Smooth muscle cell (in vitro differentiated cells): Measurements from ENCODE around the gene AFF2. TPM values are rescaled to one million over a fixed set of nuclear protein-coding genes. Genes with fewer than 3 reads are reported as not detected.

ENCODE experiments used
- DNase-seq: peaks from one replicate; lab custom pipeline; 2025; ENCODE audit not compliant: unreplicated experiment; lab: John Stamatoyannopoulos, UW
- H2AFZ ChIP-seq: fragments of 200-600 bp; sonication (generic); 2 replicates; pipeline ENCODE4 v1.6.0; 2016; ENCODE audit warnings: antibody characterized with exemption, low read depth, mild to moderate bottlenecking
- H3F3A ChIP-seq: fragments of 200-600 bp; sonication (generic); 2 replicates; pipeline ENCODE4 v1.6.0; 2017; ENCODE audit warnings: antibody characterized with exemption, low read depth
- H3K27ac ChIP-seq: fragments of 200-600 bp; sonication (generic); 2 replicates; pipeline ENCODE4 v1.5.1; 2016; ENCODE audit warnings: low read depth, mild to moderate bottlenecking
- H3K27me3 ChIP-seq: fragments of 200-600 bp; sonication (generic); 2 replicates; pipeline ENCODE4 v1.6.1; 2016; ENCODE audit warnings: low read depth, mild to moderate bottlenecking
- H3K36me3 ChIP-seq: fragments of 200-600 bp; sonication (generic); 2 replicates; pipeline ENCODE4 v1.5.1; 2016; ENCODE audit warnings: low read depth
- H3K4me1 ChIP-seq: fragments of 200-600 bp; sonication (generic); 2 replicates; pipeline ENCODE4 v1.5.1; 2016; ENCODE audit warnings: low read depth
- H3K4me2 ChIP-seq: fragments of 200-600 bp; sonication (generic); 2 replicates; pipeline ENCODE4 v1.6.0; 2016; ENCODE audit warnings: mild to moderate bottlenecking
- H3K4me3 ChIP-seq: fragments of 200-600 bp; sonication (generic); 2 replicates; pipeline ENCODE4 v1.5.1; 2016; ENCODE audit warnings: mild to moderate bottlenecking
- H3K79me2 ChIP-seq: fragments of 200-600 bp; sonication (generic); 2 replicates; pipeline ENCODE4 v1.6.0; 2016; ENCODE audit warnings: low read depth, mild to moderate bottlenecking
- H3K9ac ChIP-seq: fragments of 200-600 bp; sonication (generic); 2 replicates; pipeline ENCODE4 v1.6.0; 2016; ENCODE audit warnings: low read depth
- H3K9me3 ChIP-seq: fragments of 200-600 bp; sonication (generic); replicated peaks from 2 replicates; pipeline ENCODE4 v1.5.1; 2016; ENCODE audit warnings: low read depth
- H4K20me1 ChIP-seq: fragments of 200-600 bp; sonication (generic); 2 replicates; pipeline ENCODE4 v1.6.0; 2016; ENCODE audit warnings: low read depth
- WGBS: methylation state at CpG from one replicate; pipeline ENCODE4 v1.1.7; 2016; ENCODE audit warnings: low lambda C conversion rate; 5-methylcytosine and 5-hydroxymethylcytosine counted together
- polyA plus RNA-seq: library from polyadenylated mRNA; unstranded; fragments of >200 nt; fragmentation: Nextera tagmentation; extraction: Ambion mirVana; gene quantifications from 2 replicates; pipeline ENCODE4 v1.2.1, GENCODE V29; 2016
- total RNA-seq: library from RNA; depleted of rRNA; stranded (reverse); fragments of >200 nt; gene quantifications from 2 replicates; pipeline ENCODE4 v1.2.3, GENCODE V29; 2014
- TF ChIP-seq, protein P1 (sequence below): fragments of 200-600 bp; sonication (generic); IDR thresholded peaks from 2 replicates; pipeline ENCODE4 v1.5.1; 2017; ENCODE audit warnings: borderline replicate concordance, mild to moderate bottlenecking, antibody characterized with exemption; ENCODE audit not compliant: insufficient read depth, poor library complexity, severe bottlenecking

The AFF2 gene
- total and polyA plus RNA-seq, 2 experiments from 2014 or later = 0.57 to 3.6 TPM

DNA sequence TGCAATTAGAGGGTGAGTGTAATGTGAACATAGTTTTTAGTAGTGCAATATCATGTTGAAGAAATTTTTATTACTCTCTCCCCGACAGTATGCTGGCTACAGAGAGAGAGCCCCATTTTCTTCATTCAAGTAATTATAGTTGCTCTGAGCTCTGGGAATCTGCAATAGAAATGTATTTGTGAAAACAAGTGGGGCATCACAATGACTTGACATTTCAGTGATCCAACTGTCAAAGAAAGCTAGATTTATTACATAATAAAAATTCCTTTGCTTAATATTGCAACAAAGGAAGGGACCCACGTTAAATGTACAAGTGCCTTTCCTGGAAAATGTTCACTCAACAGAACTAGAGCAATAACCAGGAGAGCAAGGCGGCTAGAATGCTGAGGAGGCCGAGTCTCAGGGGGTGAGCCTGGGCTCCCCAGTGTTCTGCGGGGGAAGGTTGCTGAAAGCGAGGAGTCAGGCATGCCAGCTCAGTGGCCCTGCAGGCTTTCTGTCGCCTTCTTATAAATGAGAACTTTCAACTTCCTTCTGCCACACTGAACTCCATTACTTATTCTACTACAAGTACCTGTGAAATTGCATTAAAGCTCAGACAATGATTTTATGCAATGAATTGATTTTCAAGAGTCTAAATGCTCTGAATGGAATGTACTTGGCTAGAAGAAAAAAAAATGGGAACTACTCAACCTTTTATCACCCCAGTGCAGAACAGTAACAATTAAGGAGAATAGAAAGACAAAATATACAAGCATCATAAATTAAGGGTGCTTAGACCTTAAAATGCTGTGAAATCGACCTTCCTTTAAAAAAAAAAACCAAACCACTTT lies 476.4 kb downstream of the AFF2 start:
- Histone ChIP-seq H3K36me3 (no peaks in the 10 kb centered on the region), H3K9ac (no peak overlapping the region), H3K4me2 (no peak overlapping the region), H3K4me3 (no peak overlapping the region), H3K27ac (no peak overlapping the region), H3K4me1 (no peaks in the 10 kb centered on the region), H4K20me1 (no peaks in the 10 kb centered on the region), H3K79me2 (no peaks in the 10 kb centered on the region), H2AFZ (no peak overlapping the region), H3K27me3 (no peaks in the 10 kb centered on the region), H3K9me3 (no peaks in the 10 kb centered on the region), H3F3A (no peaks in the 10 kb centered on the region)
- DNase-seq = no peak
- 72% methylated on average over 8 of the region's 8 CpGs for WGBS
- TF ChIP-seq, protein P1, sequence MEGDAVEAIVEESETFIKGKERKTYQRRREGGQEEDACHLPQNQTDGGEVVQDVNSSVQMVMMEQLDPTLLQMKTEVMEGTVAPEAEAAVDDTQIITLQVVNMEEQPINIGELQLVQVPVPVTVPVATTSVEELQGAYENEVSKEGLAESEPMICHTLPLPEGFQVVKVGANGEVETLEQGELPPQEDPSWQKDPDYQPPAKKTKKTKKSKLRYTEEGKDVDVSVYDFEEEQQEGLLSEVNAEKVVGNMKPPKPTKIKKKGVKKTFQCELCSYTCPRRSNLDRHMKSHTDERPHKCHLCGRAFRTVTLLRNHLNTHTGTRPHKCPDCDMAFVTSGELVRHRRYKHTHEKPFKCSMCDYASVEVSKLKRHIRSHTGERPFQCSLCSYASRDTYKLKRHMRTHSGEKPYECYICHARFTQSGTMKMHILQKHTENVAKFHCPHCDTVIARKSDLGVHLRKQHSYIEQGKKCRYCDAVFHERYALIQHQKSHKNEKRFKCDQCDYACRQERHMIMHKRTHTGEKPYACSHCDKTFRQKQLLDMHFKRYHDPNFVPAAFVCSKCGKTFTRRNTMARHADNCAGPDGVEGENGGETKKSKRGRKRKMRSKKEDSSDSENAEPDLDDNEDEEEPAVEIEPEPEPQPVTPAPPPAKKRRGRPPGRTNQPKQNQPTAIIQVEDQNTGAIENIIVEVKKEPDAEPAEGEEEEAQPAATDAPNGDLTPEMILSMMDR = no peak

DNA sequence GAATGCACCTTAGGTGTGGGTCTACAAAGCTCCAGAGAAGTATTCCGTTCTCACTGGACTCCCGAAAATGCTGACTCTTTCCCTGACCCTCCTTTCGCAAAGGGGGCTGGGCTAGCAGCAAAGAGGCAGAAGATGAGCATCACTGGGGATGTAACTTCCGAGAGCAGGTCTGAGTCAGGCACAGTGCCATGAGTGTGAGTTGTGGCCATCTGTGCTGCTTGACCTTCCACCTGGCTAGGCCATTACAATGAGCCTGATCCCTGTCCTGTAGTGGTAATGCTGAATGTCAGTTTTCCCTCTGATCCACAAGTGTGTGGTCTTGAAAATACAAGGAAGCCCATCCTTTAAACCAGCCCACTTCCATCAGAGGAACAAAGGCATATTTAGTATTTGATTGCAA lies 479.4 kb downstream of the AFF2 start:
- Histone ChIP-seq H3K79me2 (no peaks in the 10 kb centered on the region), H3K27me3 (no peaks in the 10 kb centered on the region), H3K4me1 (no peaks in the 10 kb centered on the region), H3K9ac (no peak overlapping the region), H3K4me3 (no peak overlapping the region), H3F3A (no peaks in the 10 kb centered on the region), H3K9me3 (no peaks in the 10 kb centered on the region), H3K4me2 (no peak overlapping the region), H4K20me1 (no peaks in the 10 kb centered on the region), H2AFZ (no peak overlapping the region), H3K36me3 (no peaks in the 10 kb centered on the region), H3K27ac (no peak overlapping the region)
- no peak for DNase-seq
- TF ChIP-seq, protein P1 = no peak
- WGBS = 83% methylated on average over 4 of the region's 4 CpGs

DNA sequence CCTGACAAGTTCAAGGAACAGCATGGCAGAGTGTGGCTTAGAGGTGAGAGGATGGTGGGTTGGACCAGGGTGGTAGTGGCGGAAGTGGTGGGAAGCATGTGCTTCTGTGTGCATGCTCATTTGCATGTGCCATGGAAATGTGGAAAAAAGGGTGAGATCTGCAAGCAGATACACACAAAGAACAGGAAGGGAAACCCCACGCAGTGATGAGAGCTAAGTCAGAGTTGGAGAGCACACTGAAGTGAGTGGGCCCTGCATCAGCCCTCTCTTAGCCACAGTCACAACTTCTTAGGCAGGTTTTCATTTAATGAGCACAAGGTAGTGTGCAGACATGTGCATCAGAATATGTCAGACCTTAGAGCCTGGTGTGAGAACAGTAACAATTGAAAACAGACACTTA lies 483.8 kb downstream of the AFF2 start:
- Histone ChIP-seq H3K9ac (no peak overlapping the region), H3F3A (no peaks in the 10 kb centered on the region), H3K4me3 (no peak overlapping the region), H3K79me2 (no peaks in the 10 kb centered on the region), H3K27ac (no peak overlapping the region), H3K4me2 (no peak overlapping the region), H3K36me3 (no peaks in the 10 kb centered on the region), H3K27me3 (no peaks in the 10 kb centered on the region), H4K20me1 (no peaks in the 10 kb centered on the region), H2AFZ (no peak overlapping the region), H3K4me1 (no peaks in the 10 kb centered on the region), H3K9me3 (no peaks in the 10 kb centered on the region)
- TF ChIP-seq, protein P1 = no peak
- WGBS = 73% methylated on average over 2 of the region's 2 CpGs
- no peak for DNase-seq

DNA sequence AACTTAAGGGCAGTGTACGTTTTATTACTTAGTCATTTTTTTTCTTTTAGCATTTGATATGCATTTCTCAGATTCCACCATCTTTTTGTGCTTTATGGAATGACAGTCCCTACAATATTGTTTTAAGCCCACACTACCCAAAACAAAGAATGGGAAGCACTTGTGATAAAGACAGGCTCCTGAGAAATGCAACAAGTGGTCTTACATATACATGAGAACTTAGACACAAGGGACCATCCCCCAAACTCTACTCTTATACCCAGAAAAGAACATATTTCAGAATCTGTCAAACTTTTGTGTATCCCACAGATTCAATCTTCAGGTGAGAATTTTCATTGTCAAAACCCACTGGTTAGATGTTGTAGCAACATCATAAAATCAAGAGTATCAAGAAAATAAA lies 491.1 kb downstream of the AFF2 start:
- Histone ChIP-seq H3K9me3 (no peaks in the 10 kb centered on the region), H4K20me1 (no peaks in the 10 kb centered on the region), H3K36me3 (no peaks in the 10 kb centered on the region), H3K4me1 (no peaks in the 10 kb centered on the region), H3K79me2 (no peaks in the 10 kb centered on the region), H3K27ac (no peak overlapping the region), H2AFZ (no peak overlapping the region), H3K9ac (no peak overlapping the region), H3F3A (no peaks in the 10 kb centered on the region), H3K4me3 (no peak overlapping the region), H3K27me3 (no peaks in the 10 kb centered on the region), H3K4me2 (no peak overlapping the region)
- DNase-seq = no peak
- TF ChIP-seq, protein P1 = no peak
- 52% methylated on average over 1 of the region's 1 CpG for WGBS
